DND-41 (cell line): Measurements from ENCODE around the gene ITPR3.
A peak's percentile ranks its signal among the peaks of the same experiment; 100 is the strongest.

Experiments
- ATAC-seq: fragments of 200-7000 bp; cut with Tn5 transposase; 3 replicates; pipeline ENCODE4 v1.9.1; 2021; ENCODE audit warnings: low read depth; ENCODE audit not compliant: insufficient read depth
- DNase-seq: peaks from one replicate; pipeline ENCODE4 v3.0.0-alpha.2; 2020
- H2AFZ ChIP-seq: 2 replicates; pipeline ENCODE4 v1.6.0; 2012; ENCODE audit warnings: low read depth, low read length
- H3K27ac ChIP-seq: 2 replicates; pipeline ENCODE4 v1.5.1; 2012; ENCODE audit warnings: low read length, inconsistent platforms
- H3K27me3 ChIP-seq: fragments of 200-600 bp; sonication (generic); 2 replicates; pipeline ENCODE4 v1.6.0; 2012; ENCODE audit warnings: low read length, mild to moderate bottlenecking, inconsistent platforms; ENCODE audit not compliant: insufficient read depth, poor library complexity
- H3K36me3 ChIP-seq: 2 replicates; pipeline ENCODE4 v1.5.1; 2012; ENCODE audit warnings: low read length, inconsistent platforms; ENCODE audit not compliant: insufficient read depth
- H3K4me1 ChIP-seq: 2 replicates; pipeline ENCODE4 v1.5.1; 2012; ENCODE audit warnings: mild to moderate bottlenecking, low read length; ENCODE audit not compliant: insufficient read depth
- H3K4me2 ChIP-seq: 2 replicates; pipeline ENCODE4 v1.6.0; 2012; ENCODE audit warnings: mild to moderate bottlenecking, moderate library complexity, low read length, inconsistent platforms; ENCODE audit not compliant: insufficient read depth
- H3K4me3 ChIP-seq, 2 experiments: fragments of 200-600 bp in 1 of 2; shearing (Covaris generic) in 1 of 2; 2 replicates each; pipeline ENCODE4 v1.5.1; 2012 to 2016; ENCODE audit warnings: inconsistent platforms in 2 of 2, low read length in 2 of 2, mild to moderate bottlenecking in 2 of 2, low read depth in 1 of 2, moderate library complexity in 1 of 2
- H3K79me2 ChIP-seq: 2 replicates; pipeline ENCODE4 v1.6.0; 2012; ENCODE audit warnings: low read length, inconsistent platforms; ENCODE audit not compliant: insufficient read depth
- H3K9ac ChIP-seq: 2 replicates; pipeline ENCODE4 v1.6.0; 2012; ENCODE audit warnings: low read depth, mild to moderate bottlenecking, inconsistent platforms, low read length, moderate library complexity
- H3K9me3 ChIP-seq: 2 replicates; pipeline ENCODE4 v1.5.1; 2012; ENCODE audit warnings: low read length, moderate library complexity, mild to moderate bottlenecking, inconsistent platforms; ENCODE audit not compliant: insufficient read depth, severe bottlenecking
- H4K20me1 ChIP-seq: 2 replicates; pipeline ENCODE4 v1.6.0; 2012; ENCODE audit warnings: low read length; ENCODE audit not compliant: insufficient read depth
- CTCF ChIP-seq: IDR thresholded peaks from 2 replicates; pipeline ENCODE4 v1.5.1; 2012; ENCODE audit warnings: borderline replicate concordance, low read length, moderate library complexity, mild to moderate bottlenecking; ENCODE audit not compliant: poor library complexity, severe bottlenecking; ENCODE audit errors: extremely low read depth
- EZH2 ChIP-seq: IDR thresholded peaks from 3 replicates; pipeline ENCODE4 v1.6.1; 2012; ENCODE audit warnings: borderline replicate concordance, low read depth, mild to moderate bottlenecking, moderate library complexity, low read length, inconsistent platforms; ENCODE audit not compliant: severe bottlenecking

The ITPR3 gene

DNA sequence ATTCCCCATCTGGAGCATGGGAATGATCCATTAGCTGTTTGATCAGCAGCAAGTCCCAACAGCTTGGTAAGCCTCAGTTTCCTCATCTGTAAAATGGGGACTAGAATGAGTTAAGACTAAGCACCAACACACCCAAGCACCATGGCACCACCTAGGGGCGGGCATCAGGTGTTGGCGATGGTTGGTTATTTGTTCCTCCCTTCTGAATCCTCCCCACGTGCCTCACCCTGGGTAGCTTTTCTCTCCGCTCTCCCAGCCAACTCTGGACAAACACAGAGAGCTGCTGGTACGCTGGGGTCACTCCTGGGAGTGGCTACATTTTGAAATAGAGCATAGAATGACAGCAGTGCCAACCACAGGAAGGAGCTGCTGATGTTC, 13.3 kb upstream of the ITPR3 start:
- Histone ChIP-seq H3K9me3 (peaks cover 3% of the 10 kb centered on the region), H3K79me2 (no peaks in the 10 kb centered on the region), H4K20me1 (no peaks in the 10 kb centered on the region), H3K4me1 (no peaks in the 10 kb centered on the region), H3K9ac (no peak overlapping the region), H3K36me3 (no peaks in the 10 kb centered on the region), H3K4me2 (no peak overlapping the region), H3K4me3 (no peak overlapping the region), H3K27ac (no peak overlapping the region), H3K27me3 (no peaks in the 10 kb centered on the region), H2AFZ (no peak overlapping the region)
- DNase-seq, result peak; percentile 30
- TF ChIP-seq CTCF, result peak; percentile 55
- TF ChIP-seq EZH2, result no peak
- peak; percentile 67; the same call in 2 of the 3 replicates for ATAC-seq

DNA sequence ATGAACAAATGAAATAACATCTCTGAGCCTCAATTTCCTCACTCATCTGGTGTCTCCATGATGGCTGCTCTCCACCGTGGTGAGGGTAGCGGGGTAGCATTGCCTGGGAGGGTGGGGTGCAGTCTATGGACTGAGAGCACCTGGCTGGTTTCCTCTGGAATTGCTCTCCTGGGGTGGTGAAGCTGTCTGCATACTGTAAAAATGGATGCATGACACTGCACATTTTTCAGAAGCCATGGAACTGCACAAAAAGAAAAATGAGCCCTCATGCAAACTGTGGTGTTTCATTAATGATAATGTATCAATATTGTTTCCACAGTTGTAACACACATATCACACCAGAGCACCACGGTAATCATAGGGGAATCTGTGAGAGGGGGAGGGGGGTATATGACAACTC, 12.1 kb upstream of the ITPR3 start:
- no peak overlapping the region for H3K9ac ChIP-seq

GRCh38 chr6:33609528-33609927, 11.6 kb upstream of the ITPR3 start:
- Histone ChIP-seq H3K9me3 (peaks cover 3% of the 10 kb centered on the region), H3K36me3 (no peaks in the 10 kb centered on the region), H2AFZ (no peak overlapping the region), H3K79me2 (no peaks in the 10 kb centered on the region), H3K27ac (no peak overlapping the region), H3K9ac (no peak overlapping the region), H3K4me1 (no peaks in the 10 kb centered on the region), H3K4me3 (no peak overlapping the region), H3K27me3 (no peaks in the 10 kb centered on the region), H3K4me2 (no peak overlapping the region), H4K20me1 (no peaks in the 10 kb centered on the region)
- ATAC-seq (no peak), DNase-seq (no peak)
- TF ChIP-seq EZH2, result no peak
- TF ChIP-seq CTCF, result no peak

More for the DNA sequence above, 12.1 kb upstream of the ITPR3 start:
- Histone ChIP-seq H3K27me3 (no peaks in the 10 kb centered on the region), H3K4me1 (no peaks in the 10 kb centered on the region), H3K27ac (no peak overlapping the region), H3K9me3 (peaks cover 3% of the 10 kb centered on the region), H3K36me3 (no peaks in the 10 kb centered on the region), H2AFZ (no peak overlapping the region), H4K20me1 (no peaks in the 10 kb centered on the region), H3K4me3 (no peak overlapping the region), H3K79me2 (no peaks in the 10 kb centered on the region), H3K4me2 (no peak overlapping the region)
- TF ChIP-seq CTCF, result no peak
- no peak for TF ChIP-seq EZH2
- DNase-seq (no peak), ATAC-seq (no peak)

DNA sequence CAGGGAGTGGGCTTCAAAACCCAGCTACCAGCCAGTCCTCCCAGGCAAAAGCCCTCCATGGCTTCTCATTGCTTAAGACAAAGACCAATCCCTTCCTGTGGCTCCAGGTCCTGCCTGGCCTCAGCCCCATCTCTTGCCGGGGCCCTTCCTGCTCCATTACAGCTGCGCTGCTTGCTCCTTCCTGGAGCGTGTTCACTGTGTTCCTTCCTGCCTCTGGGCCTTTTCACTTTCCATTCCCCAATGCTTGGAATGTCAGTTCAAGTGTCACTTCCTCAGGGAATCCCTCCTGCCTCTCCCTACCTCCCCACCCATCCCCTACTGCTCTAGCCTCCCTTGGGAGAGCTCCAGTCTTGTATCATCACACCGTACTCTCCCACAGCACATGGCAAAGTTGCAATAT, 11.1 kb upstream of the ITPR3 start:
- Histone ChIP-seq H2AFZ (no peak overlapping the region), H3K4me2 (no peak overlapping the region), H3K79me2 (no peaks in the 10 kb centered on the region), H3K27ac (no peak overlapping the region), H3K27me3 (no peaks in the 10 kb centered on the region), H3K4me3 (no peak overlapping the region), H3K9ac (no peak overlapping the region), H3K4me1 (no peaks in the 10 kb centered on the region), H3K9me3 (peaks cover 3% of the 10 kb centered on the region), H3K36me3 (no peaks in the 10 kb centered on the region), H4K20me1 (no peaks in the 10 kb centered on the region)
- DNase-seq (no peak), ATAC-seq (no peak)
- TF ChIP-seq EZH2, result no peak
- no peak for TF ChIP-seq CTCF
